Measurements from ENCODE around the gene CADM2.
"Not testable (repeated sequence)": the region's sequence is repeated elsewhere in the genome, so short reads cannot be mapped to it uniquely, and the experiment has no call there.

Gene CADM2

GRCh38 chr3:84958495-84959469, at the start of gene CADM2:
CADM2 (plus strand) TSS chr3:84958989.
- DNase-seq = peak; percentile 41

- not testable (repeated sequence) for DNase-seq
These were observed 40.2 kb upstream of the CADM2 start for GRCh38 chr3:84918592-84918991.

DNA sequence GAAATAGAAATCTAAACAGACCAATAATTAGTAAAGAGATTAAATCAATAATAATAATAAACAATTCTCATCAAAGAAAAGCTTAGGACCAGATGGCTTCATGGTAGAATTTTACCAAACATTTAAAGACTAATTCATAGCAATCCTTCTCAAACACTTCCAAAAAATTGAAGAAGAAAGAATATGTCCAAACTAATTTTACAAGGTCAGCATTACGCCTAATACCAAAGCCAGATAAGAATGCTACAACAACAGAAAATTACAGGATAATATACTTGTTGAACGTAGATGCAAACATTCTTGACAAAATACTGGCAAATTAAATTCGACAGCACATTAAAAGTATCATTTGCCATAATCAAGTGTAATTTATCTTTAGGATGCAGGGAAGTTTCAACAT, 36.1 kb upstream of the CADM2 start:
- no peak for DNase-seq

GRCh38 chr3:84925571-84925970, 33.2 kb upstream of the CADM2 start:
- DNase-seq = no peak

- DNase-seq = no peak
These were observed 15.4 kb upstream of the CADM2 start for GRCh38 chr3:84943379-84943778.

DNA sequence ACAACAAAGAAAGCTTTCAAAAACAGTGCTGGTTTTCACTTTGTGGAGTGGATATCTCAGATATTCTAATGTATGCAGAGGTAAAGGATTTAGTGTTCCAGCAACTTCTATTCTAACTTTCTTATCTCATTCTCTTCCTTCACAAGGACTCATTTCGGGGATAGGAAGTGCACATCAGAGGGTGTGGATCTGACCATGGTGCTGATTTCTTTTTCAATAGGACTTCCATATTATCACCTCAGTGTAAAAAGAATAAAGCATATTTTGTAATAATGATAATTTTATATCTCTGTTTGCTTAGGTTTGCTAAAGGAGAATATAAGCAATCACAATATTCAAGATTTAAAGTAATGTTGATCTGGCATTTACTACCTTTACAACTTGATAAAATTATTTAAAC, 12.5 kb upstream of the CADM2 start:
- no peak for DNase-seq

GRCh38 chr3:84959470-84960271, 882 bp downstream of the CADM2 start:
- no peak for DNase-seq

- DNase-seq = no peak
These were observed 1.8 kb downstream of the CADM2 start for GRCh38 chr3:84960581-84960980.

DNA sequence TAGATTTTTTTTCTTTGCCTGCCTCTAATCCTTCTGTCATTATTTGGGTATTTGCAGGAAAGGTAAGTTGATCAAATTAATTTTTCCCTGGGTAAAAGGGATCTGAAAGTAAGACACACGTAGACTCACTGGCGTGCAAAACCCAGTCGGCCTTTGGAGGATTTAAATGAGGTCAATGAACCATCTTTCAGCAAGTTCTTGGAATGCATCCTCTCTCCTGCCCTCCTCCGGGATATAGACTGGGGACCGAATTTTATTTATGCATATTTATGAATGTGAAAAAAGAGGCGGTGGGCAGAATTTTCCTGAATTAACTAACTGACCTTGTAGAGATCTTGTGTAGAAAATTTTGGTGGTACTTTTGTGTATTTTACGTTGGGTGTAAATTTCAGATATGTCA, 2.2 kb downstream of the CADM2 start:
- DNase-seq = no peak

DNA sequence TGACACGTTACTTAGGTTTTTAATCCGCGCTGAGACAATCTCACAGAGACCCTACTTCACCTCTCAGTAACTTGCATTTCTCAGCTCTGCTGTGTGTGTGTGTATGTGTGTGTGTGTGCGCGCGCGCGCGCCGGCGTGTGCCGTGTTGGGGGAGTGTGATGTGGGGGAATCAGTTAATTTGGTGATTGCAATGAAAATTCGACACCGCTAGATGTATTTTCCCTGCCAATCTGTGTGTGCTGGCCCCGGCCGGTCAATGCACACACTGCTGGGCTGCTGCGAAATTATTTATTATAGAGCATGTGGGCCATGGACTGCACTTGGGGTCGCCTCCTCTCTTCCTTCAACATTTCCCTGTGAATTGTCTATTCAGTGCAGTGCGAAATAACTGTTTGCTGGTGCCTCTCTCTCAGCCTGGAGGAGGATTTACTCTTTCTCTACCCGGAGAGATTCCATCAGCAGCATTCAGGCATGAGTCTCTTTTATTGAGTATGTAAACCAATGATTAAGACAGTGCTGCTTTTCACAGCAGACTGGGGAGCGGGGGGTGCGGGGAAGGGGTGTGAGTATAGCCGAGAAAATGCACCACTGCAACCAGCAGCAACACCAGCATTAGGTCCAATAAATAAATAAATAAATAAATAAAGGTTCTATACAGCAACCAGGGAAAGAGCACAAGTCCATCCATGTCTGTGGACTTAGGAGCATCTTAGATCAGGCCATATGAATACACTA, 2.9 kb downstream of the CADM2 start:
- no peak for DNase-seq

- no peak for DNase-seq
These were observed 3.6 kb downstream of the CADM2 start for GRCh38 chr3:84962415-84962814.

- DNase-seq = no peak
These were observed 4.3 kb downstream of the CADM2 start for GRCh38 chr3:84963137-84963536.

DNA sequence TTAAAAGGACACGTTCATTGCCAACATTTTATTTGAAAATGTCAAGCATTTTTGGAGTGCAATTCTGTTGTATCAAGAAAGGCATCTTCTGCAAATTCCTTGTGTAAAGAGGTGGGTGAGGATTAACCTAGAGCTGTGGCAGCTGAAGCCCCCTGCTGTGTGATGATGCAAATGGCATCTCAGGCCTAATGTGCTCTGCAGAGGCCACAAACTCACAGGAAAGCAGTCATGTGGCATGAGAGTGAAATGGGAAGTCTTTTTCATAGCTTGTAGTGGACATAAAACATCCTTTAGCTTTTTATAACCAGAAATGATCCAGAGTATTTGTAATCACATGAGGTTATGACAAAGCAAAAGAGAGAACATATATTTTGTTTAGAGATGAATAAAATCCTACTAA, 6.4 kb downstream of the CADM2 start:
- DNase-seq = no peak

DNA sequence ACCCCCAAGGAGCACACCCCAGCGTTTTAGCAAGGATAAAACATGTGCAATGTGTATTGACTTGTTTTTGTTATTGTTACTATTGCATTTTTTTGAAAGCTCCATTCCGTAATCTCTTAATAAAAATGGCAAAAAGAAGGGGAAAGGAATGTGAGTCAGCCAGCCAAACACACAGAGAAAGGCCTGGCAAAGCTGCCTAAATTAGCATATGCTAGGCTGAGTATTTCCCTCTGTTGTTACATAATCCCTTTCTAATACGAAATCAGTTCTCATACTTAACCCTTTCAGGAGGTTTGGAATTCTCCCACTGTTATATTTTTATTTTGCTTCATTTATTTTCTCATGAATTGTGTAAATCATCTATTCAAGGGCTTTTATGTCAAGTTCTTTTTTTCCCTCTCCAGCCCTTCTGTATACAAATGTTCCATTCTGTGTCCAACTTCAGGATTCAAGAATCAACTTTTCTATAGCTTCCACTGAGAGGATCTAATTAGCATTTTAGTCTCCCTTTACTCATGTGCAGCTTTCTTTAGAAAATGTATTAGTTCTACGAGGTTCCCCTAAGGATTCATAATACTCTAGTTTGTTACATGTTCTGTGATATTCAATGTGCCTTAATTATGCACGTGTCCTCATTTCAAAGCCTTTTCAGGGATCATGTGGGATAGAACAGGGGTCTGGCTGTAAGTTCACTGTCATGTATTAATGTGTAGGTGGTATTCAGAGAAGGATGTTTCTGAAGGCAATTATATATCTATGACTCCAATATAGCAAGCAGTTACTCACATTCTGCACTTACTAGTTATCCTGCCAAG, 9.2 kb downstream of the CADM2 start:
- no peak for DNase-seq

DNA sequence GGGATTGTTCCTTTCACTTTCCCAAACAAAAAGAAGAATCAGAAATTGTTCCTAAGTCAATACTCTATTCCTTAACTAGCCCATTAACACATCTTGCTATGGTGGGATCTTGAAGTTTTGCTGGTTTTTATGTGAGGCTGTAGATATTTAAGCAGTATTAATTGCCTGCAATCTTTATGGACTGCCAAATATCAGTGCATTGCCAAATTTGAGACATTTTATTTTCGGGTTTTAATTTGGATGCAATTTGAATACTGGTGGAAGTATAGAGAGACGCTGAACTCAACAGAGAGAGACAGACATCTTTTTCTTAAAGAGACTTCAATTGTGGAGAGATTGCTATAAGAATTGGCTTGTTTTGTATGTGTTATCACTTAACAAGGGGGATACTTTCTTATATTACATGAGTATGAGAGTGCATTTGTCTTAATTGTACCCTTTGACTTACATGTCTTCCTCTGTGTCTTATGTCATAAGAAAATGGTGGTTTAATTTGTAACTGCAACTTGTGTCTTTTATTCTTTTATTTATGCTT, 10.0 kb downstream of the CADM2 start:
- DNase-seq = no peak

- DNase-seq = no peak
These were observed 15.6 kb downstream of the CADM2 start for GRCh38 chr3:84974347-84974746.

GRCh38 chr3:84977021-84977420, 18.2 kb downstream of the CADM2 start:
- no peak for DNase-seq

- DNase-seq = no peak
These were observed 20.1 kb downstream of the CADM2 start for GRCh38 chr3:84978843-84979242.

- no peak for DNase-seq
These were observed 21.2 kb downstream of the CADM2 start for GRCh38 chr3:84980011-84980410.

GRCh38 chr3:84980456-84980855, 21.7 kb downstream of the CADM2 start:
- no peak for DNase-seq

DNA sequence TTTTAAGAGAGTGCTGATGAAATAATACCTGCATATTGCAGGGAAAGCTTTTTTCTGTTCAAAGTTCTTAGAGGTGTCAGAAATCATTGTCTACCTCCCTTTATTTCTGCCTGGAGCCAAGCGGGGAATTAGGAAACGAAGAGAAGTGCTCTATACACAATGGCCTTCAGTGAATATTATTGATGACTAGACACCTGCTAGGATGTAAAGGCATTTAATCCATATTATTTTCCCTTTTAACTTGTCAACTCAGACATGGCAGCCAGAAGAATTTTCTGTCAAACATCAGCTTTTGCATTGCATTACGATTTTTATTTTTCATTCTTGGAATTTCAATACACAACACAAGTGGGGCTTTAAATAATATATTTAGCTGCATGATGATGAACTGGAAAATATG, 24.7 kb downstream of the CADM2 start:
- DNase-seq = no peak

DNA sequence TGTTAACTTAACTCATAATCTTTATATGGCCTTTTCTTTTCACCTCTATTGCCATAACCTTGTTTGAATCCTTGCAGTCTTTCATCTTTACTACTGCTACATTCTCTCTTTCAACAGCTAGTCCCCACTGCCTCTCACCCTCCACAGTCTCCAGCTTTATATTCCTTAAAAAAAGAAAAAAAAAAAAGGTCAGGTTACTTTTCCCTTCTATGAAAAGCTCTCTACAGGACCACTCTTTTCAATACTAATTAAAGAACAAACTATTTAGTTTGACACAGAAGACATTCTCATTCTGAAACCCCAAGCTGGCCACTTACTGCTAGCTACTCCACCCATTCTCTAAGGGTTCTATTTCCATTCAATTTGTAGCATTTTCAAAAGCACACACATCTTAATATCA, 25.6 kb downstream of the CADM2 start:
- DNase-seq = no peak
